Stimulated activated CD8-positive, alpha-beta memory T cell treated with anti-CD3 and anti-CD28 coated beads, Interleukin-4, amount 100 ng/mL, for 24 hours (primary cell): ENCODE measurements around the gene SCYGR5.
"Not testable (repeated sequence)": the region's sequence is repeated elsewhere in the genome, so short reads cannot be mapped to it uniquely, and the experiment has no call there.

ENCODE experiments used
- DNase-seq: peaks from one replicate; pipeline ENCODE4 v3.0.0-alpha.2; 2020; ENCODE audit warnings: low read depth

Gene SCYGR5

GRCh38 chr2:227666631-227667170, at the start of gene SCYGR5:
SCYGR5 (plus strand) TSS chr2:227666804; CDS start chr2:227666804, 0 bp downstream.
- DNase-seq = not testable (repeated sequence)

- DNase-seq = no peak
Measured at GRCh38 chr2:227617316-227618230, 49.0 kb upstream of the SCYGR5 start, which contains the start of gene SCYGR4. SCYGR4 (plus strand) TSS chr2:227617498; CDS start chr2:227617498, 0 bp downstream.

GRCh38 chr2:227623226-227623625, 43.4 kb upstream of the SCYGR5 start:
- DNase-seq = no peak

GRCh38 chr2:227625420-227625819, 41.2 kb upstream of the SCYGR5 start:
- no peak for DNase-seq

- DNase-seq = no peak
Measured at GRCh38 chr2:227626580-227627151, 39.9 kb upstream of the SCYGR5 start.

- no peak for DNase-seq
Measured at GRCh38 chr2:227627769-227628168, 38.8 kb upstream of the SCYGR5 start.

GRCh38 chr2:227629435-227629834, 37.2 kb upstream of the SCYGR5 start:
- no peak for DNase-seq

GRCh38 chr2:227630322-227630721, 36.3 kb upstream of the SCYGR5 start:
- no peak for DNase-seq

GRCh38 chr2:227632827-227633226, 33.8 kb upstream of the SCYGR5 start:
- DNase-seq = no peak

GRCh38 chr2:227634201-227634600, 32.4 kb upstream of the SCYGR5 start:
- no peak for DNase-seq

GRCh38 chr2:227642656-227643055, 23.9 kb upstream of the SCYGR5 start:
- no peak for DNase-seq

- no peak for DNase-seq
Measured at GRCh38 chr2:227643990-227644551, 22.5 kb upstream of the SCYGR5 start.

GRCh38 chr2:227653419-227653818, 13.2 kb upstream of the SCYGR5 start:
- DNase-seq = no peak

GRCh38 chr2:227654426-227654825, 12.2 kb upstream of the SCYGR5 start:
- no peak for DNase-seq

GRCh38 chr2:227655454-227655853, 11.2 kb upstream of the SCYGR5 start:
- no peak for DNase-seq

- no peak for DNase-seq
Measured at GRCh38 chr2:227657199-227657845, 9.3 kb upstream of the SCYGR5 start.

- DNase-seq = no peak
Measured at GRCh38 chr2:227661025-227661649, 5.5 kb upstream of the SCYGR5 start.

GRCh38 chr2:227661827-227662226, 4.8 kb upstream of the SCYGR5 start:
- DNase-seq = no peak

- no peak for DNase-seq
Measured at GRCh38 chr2:227665189-227665940, 1.2 kb upstream of the SCYGR5 start.

- DNase-seq = no peak
Measured at GRCh38 chr2:227671170-227671905, 4.7 kb downstream of the SCYGR5 start.
